ENCODE data around the gene SLC7A6.

- TF ChIP-seq CTCF (IDR thresholded peaks at IDR 0.05) = no peak
- no peak for TF ChIP-seq POLR2A (IDR thresholded peaks at IDR 0.05)
Measured at GRCh38 chr16:68232335-68232734, 32.0 kb upstream of the SLC7A6 start.

All from right lobe of liver (tissue), 4 donors.